ENCODE data around the gene SRM.
"Not testable (repeated sequence)": the region's sequence is repeated elsewhere in the genome, so short reads cannot be mapped to it uniquely, and the experiment has no call there.

SRM gene

DNA sequence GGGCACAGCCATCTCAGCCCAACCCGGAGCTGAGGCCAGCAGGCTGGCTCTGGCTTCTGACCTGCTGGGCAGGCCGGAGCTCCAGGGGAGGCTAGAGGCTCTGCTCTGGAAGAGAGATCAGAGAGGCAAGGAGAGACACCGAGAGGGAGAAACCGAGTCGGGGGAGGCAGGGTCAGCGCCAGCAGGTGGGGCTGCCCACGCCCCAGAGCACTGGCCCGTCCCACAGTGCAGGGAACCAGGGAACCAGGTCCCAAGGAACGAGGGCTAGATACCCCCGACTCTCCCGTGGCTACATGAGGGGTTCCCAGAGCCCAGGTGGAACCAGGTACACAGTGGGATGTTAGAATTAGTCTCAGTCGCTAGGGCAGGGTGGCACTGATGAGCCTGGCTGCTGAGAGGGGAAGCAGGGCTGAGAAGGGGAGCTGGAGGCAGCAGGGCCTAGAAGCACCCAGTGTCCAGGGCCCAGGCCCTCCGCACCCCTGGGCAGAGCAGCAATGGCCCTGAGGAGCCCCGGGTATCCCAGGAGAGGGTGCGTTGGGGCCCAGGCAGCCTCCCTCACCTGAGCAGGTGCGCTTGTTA, 14.9 kb downstream of the SRM start:
- DNase-seq (ENCODE audit: low read depth), result no peak

DNA sequence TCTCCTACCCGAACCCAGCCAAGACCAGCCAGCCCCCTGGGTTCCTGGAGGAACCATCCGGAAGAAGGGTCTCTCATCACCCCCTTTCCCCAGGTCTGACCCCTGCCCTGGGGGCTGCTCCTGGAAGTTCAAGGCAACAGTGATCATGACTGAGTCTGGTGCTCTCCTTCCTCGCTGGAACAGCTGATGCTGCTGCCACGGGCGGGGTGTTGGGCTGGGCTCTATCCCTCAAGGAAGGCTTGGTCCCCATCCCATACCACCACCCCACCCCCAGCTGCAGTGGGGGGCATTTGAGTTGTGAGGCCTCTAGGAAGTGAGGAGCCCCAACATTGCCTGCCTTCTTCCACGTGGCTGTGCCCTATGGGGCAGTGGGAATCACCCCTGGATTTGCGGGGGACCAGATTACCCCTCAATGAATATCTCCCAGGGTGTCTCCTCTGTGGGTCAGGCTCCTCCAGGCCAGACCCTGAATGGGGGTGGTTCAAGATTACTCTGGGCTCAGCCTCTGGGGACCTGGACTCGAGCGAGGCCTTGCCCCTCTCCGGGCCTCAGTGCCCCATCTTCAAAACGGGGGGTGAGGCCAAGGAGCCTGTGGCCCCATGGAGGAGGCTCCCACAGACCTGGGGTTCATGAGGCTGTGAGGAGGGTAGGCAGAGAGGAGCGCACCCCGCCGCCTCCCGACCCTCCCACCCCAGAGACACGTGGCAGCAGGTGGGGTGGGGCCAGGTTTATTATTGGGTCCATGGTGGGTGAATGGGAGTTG, 15.6 kb downstream of the SRM start:
- DNase-seq (ENCODE audit: low read depth), result no peak

DNA sequence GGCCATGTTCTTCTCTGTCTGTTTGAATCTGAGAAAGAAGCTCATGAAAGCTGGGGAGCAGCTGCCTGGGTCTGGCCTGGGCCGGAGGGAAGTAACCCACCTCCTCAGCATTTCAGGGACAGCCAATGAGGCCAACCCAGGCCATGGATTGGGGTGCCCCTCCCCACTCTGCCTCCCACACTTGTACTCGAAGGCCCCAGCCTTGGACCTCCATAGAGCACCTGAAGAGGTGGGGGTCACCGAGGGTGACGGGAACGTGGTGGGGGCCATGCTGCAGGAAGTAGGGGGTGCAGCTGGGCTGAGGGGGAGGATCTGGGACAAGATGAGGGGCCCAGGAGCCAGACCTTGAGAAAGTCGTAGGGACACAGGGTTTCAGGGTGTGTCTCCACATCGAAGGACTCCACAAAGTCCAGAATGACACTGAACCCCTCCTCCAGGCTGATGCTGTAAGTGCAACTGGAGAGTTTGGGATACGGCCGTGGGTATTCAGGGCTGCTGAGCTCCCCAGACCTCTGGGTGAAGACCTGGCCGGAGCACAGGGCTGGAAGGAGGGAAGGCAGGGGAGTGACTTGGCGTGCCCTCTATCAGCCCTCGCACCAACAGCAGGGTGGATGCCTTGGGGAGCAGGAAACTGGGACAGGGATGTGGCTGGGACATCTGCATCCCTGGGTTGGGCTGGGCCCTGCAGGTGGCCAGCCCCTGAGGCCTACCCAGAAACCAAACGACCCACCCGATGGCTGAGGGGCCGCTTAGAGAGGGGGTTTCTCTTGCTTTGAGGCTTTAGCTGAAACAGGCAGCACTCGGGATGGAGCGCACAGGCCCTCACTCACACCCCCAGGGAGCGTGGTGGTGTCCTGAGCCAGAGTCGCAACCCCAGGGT, 16.6 kb downstream of the SRM start:
- DNase-seq (ENCODE audit: low read depth), result no peak

DNA sequence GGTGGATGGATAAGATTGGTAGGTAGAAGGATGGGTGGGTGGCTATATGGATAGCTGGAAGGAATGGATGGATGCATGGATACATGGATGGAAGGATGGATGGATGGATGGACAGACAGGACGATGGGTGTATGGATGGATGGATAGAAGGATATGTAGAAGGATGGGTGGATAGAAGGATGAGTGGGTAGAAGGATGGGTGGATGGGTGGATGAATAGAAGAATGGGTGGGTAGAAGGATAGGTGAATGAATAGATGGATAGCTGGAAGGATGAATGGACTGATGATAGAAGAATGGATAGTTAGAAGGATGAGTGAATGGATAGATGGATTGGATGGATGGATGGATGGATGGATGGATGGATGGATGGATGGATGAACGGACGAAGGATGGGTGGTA, 17.8 kb downstream of the SRM start:
- DNase-seq (ENCODE audit: low read depth), result no peak

DNA sequence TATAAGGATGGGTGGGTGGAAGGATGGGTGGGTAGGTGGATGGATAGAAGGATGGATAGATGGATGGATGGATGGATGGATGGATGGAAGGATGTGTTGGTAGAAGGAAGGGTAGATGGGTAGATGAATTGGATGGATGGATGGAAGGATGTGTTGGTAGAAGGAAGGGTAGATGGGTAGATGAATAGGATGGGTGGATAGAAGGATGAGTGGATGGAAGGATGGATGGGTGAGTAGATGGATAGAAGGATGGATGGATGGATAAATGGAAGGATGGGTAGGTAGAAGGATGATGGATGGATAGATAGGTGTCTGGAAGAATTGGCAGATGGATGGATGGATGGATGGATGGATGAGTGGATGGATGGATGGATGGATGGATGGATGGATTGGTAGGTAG, 18.8 kb downstream of the SRM start:
- no peak for DNase-seq (ENCODE audit: low read depth)

DNA sequence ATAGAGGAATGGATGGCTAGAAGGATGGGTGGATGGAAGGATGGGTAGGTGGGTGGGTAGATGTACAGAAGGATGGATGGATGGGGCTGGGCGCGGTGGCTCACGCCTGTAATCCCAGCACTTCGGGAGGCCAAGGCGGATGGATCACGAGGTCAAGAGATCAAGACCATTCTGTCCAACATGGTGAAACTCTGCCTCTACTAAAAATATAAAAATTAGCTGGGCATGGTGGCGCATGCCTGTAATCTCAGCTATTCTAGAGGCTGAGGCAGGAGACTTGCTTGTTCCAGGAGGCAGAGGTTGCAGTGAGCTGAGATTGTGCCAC, 19.8 kb downstream of the SRM start:
- not testable (repeated sequence) for DNase-seq (ENCODE audit: low read depth)

DNA sequence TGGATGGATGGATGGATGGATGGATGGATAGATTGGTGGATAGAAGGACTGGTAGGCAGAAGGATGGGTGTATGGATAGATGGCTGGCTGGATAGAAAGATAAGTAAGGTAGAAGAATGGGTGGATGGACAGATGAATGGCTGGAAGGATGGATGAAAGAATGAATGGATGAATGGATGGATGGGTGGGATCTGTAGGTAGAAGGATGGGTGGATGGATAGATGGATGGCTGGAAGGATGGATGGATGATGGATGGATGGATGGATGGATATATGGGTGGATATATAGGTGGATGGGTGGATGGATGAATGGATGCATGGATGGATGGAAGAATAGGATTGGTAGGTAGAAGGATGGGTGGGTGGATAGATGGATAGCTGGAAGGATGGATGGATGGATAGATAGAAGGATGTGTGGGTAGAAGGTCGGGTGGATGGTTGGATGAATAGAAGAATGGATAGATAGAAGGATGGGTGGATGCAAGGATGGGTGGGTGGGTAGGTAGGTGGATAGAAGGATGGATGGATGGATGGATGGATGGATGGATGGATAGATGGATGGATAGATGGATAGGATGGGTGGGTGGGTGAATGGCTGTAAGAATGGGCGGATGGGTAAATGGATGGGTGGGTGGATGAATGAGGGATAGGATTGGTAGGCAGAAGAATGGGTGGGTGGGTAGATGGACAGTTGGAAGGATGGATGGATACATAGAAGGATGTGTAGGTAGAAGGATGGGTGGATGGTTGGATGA, 20.3 kb downstream of the SRM start:
- DNase-seq (ENCODE audit: low read depth), result no peak

DNA sequence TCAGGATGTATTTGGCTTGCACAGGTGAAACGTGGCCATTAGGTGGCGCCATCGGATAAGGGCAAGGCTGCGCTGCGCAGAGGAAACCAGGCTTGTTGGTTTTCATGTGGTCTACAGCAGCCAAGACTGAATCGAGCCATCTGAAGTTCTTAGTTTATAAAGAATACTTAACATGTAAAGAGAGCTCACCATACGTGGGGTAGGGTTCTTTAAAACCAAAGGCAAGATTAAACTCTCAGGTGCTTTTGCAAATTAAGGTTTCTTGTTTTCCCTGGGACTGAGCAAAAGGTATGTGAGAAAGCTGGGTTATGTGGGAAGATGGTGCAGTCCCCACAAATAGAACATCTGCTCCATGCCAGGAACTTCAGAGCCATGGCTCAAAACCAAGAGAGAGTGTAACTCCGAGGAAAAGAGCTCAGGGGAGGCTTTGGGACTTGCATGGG, 22.1 kb downstream of the SRM start:
- peak; percentile 48 for DNase-seq (ENCODE audit: low read depth)

DNA sequence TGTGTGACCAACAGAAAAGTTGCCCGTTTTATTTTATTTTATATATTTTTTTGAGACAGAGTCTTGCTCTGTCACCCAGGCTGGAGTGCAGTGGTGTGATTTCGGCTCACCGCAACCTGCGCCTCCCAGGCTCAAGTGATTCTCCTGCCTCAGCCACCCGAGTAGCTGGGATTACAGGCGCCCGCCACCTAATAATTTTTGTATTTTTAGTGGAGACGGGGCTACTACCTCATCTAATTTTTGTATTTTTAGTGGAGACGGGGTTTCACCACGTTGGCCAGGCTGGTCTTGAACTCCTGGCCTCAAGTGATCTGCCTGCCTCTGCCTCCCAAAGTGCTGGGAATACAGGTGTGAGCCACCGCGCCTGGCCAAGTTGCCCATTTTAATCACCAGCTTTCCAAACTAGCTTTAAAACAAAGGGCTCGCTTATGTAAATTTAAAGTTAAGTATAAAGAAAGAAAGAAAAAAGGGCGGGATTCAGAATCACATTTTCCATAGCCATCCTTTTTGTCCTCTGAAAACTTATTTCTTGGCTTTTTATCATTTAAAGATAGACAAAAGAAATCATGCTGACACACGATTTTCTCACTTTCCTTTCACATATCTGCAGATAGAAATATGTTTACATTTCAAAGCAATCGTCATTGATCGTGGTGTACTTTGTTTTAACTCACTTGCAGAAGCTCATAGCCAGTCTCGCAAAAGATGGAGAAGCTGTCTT, 22.6 kb downstream of the SRM start:
- not testable (repeated sequence) for DNase-seq (ENCODE audit: low read depth)

DNA sequence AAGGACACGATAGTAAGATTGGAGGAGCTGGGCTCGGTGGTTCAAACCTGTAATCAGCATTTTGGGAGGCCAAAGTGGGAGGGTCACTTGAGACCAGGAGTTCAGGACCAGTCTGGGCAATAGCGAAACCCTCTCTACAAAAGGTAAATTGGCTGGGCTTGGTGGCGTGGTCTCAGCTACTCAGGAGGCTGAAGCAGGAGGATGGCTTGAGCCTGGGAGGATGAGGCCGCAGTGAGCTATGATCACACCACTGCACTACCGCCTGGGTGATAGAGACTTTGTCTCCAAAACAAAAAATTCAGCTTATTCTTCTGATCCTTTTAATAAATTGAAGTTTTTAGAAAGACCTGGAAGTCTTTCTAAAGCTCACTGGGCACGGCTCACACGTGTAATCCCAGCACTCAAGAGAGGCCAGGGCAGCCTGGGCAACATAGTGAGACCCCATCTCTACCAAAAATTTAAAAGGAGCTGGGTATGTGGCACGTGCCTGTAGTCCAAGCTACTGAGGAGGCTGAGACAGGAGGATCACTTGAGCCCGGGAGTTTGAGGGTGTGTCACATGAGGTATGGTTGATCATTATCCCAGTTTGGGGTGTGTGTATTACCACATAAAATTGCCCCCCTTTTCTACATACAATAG, 28.1 kb downstream of the SRM start:
- DNase-seq (ENCODE audit: low read depth), result no peak

DNA sequence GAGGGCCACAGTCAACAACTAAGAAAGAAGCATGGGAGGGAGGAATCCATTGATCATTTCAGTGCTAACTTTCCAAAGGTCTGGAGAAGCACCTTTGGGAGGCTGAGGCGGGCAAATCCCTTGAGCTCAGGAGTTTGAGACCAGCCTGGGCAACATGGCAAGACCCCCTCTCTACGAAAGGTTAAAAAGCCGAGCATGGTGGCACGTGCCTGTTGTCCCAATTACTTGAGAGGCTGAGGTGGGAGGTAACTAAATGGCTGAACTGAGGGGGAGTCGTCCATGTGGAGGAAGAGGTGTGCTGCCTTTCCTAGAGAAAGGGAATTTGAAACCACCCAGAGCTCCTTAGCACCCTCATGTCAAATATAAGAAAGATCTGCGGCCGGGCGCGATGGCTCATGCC, 29.0 kb downstream of the SRM start:
- no peak for DNase-seq (ENCODE audit: low read depth)

DNA sequence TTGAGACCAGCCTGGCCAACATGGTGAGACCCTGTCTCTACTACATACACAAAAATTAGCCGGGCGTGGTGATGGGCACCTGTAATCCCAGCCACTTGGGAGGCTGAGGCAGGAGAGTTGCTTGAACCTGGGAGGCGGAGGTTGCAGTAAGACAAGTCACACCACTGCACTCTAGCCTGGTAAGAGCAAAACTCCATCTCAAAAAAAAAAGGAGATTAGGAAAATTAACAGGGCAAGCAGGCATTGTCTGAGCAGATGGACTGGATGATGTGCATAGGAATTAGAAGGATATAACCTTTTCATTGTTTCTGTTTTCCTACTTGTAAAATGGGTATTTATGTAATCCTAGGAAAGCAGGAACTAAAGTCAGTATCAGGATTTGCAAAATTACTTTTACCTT, 31.8 kb downstream of the SRM start:
- no peak for DNase-seq (ENCODE audit: low read depth)

DNA sequence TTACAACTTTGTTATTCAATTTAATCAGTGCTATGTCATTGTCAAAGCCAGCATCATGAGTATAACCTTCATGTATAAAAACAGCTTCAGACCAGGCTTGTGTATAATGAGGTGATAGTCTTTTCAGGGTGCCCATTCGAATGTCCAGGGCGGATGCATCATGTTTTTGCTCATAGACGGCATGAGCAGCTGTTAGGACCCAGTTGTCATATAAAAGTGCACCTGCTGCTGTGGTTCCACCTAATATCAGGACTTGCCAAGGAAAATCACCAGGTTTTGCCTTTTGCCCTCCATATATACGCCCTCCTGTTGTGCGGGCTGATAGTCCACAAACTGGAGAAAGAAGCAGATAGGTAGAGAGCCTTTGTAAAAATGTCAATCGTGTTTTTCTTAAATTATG, 32.5 kb downstream of the SRM start:
- DNase-seq (ENCODE audit: low read depth), result no peak

DNA sequence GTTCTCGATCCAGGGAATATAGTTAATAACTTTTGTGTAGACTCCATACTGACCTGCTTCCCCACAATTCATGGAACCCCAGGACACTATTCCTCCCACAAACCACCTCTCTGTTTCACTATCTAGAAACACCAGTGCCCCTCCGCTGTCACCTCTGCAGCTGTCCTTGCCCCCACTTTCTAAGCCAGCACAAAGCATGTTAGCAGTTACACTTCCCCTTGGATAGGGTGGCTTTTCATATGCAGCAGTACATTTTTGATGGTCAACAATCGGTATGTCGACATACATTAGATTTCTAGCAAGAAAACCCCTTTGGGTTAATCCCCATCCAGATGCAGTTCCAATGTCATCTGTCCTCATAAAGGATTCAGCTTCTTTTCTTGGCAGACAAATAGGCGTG, 32.9 kb downstream of the SRM start:
- DNase-seq (ENCODE audit: low read depth), result no peak

DNA sequence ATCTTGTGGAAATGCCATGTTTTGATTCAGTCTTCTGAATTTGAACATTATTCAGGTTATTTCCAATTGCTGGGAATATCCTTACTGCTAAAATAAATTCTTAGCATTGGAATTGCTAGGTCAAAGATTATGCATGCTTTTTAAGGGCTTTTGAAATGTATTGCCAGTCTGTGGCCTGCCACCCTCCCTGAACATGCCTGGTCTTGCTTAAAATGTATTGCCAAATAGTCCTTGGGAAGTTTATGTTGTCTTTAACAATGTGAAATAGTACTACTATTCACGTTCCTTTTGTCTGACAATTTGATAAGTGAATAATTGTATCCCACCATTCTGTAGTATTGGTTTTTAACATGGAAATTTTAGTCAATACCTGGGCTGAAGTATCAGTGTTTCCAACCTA, 33.8 kb downstream of the SRM start:
- DNase-seq (ENCODE audit: low read depth), result no peak

DNA sequence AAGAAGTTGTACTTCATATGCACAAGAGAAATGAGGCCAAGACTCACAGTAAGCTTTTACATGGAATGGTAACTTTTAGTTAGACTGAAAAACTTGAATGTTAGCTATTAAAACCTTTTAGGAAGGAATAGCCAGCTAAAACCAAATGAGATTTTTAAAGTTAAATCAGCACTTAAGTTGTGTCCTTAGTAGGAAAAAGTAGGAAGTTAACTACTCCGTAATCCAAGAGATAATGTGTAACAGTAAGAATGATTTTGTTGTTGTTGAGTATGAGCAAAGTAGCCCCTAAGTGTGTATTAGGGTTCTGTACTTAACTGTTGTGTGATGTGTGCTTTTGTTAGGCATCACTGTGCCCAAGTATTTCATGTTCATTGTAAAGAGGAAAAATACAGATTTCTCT, 34.2 kb downstream of the SRM start:
- no peak for DNase-seq (ENCODE audit: low read depth)

DNA sequence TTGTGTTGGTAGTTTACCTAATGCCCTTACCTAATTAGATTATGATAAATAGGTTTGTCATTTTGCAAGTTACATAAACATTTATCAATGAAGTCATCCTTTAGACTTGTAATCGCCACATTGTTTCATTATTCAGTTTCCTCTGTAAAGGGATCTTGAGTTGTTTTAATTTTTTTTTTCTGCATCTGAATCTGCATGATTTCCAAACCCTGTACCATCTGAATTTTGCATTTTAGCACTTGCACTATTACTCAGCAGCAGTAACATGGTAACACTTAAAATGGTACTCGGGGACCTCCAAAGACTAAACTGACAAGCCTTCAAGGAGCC, 35.0 kb downstream of the SRM start:
- no peak for DNase-seq (ENCODE audit: low read depth)

DNA sequence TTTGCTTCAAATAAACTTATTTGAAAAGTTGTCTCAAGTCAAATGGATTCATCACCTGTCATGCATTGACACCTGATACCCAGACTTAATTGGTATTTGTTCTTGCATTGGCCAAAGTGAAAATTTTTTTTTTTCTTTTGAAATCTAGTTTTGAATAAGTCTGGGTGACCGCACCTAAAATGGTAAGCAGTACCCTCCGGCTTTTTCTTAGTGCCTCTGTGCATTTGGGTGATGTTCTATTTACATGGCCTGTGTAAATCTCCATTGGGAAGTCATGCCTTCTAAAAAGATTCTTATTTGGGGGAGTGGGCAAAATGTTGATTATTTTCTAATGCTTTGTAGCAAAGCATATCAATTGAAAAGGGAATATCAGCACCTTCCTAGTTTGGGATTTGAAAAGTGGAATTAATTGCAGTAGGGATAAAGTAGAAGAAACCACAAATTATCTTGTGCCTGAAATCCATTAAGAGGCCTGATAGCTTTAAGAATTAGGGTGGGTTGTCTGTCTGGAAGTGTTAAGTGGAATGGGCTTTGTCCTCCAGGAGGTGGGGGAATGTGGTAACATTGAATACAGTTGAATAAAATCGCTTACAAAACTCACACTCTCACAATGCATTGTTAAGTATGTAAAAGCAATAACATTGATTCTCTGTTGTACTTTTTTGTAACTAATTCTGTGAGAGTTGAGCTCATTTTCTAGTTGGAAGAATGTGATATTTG, 35.5 kb downstream of the SRM start:
- no peak for DNase-seq (ENCODE audit: low read depth)

DNA sequence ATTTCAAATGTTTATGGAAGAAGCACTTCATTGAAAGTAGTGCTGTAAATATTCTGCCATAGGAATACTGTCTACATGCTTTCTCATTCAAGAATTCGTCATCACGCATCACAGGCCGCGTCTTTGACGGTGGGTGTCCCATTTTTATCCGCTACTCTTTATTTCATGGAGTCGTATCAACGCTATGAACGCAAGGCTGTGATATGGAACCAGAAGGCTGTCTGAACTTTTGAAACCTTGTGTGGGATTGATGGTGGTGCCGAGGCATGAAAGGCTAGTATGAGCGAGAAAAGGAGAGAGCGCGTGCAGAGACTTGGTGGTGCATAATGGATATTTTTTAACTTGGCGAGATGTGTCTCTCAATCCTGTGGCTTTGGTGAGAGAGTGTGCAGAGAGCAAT, 36.6 kb downstream of the SRM start:
- DNase-seq (ENCODE audit: low read depth), result no peak

DNA sequence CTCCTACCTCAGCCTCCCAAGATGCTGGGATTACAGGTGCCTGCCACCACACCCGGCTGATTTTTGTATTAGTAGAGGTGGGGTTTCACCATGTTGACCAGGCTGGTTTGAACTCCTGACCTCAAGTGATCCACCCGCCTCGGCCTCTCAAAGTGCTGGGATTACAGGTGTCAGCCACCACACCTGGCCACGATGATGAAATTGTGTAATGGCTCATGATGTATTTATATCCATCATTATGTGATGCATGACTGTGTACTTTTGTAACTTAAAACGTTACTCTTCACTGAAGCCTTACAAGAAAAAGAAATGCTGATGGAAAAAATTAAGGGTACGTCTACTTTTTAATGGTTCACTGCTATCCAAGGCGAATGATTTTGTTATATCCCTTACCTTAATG, 39.8 kb downstream of the SRM start:
- DNase-seq (ENCODE audit: low read depth), result no peak

DNA sequence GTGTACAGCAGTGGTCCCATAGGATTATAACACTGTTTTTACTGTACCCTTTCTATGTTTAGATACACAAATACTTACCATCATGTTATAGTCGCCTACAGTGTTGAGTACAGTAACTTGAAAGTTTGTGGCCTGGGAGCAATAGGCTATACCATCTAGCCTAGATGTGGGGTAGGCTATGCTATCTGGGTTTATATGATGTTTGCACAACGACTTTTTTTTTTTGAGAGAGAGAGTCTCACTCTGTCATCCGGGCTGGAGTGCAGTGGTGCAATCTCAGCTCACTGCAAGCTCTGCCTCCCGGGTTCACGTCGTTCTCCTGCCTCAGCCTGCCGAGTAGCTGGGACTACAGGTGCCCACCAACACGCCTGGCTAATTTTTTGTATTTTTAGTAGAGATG, 40.5 kb downstream of the SRM start:
- DNase-seq (ENCODE audit: low read depth), result not testable (repeated sequence)

All from non-pigmented ciliary epithelial cell (primary cell).